T-helper 9 cell (primary cell): ENCODE data around the gene MYOZ3.
A peak's percentile ranks its signal among the peaks of the same experiment; 100 is the strongest.

Experiments used
- DNase-seq: peaks from one replicate; pipeline ENCODE4 v3.0.0-alpha.2; 2020

The MYOZ3 gene

GRCh38 chr5:150644058-150644457 is 17.0 kb upstream of the MYOZ3 start:
- DNase-seq, result no peak

- DNase-seq, result no peak
Measured at GRCh38 chr5:150644514-150644913, 16.5 kb upstream of the MYOZ3 start.

GRCh38 chr5:150645070-150645700 is 15.9 kb upstream of the MYOZ3 start:
- no peak for DNase-seq

GRCh38 chr5:150647275-150648251 is 13.5 kb upstream of the MYOZ3 start:
- no peak for DNase-seq

GRCh38 chr5:150648294-150649107 is 12.6 kb upstream of the MYOZ3 start:
- DNase-seq, result no peak

- no peak for DNase-seq
Measured at GRCh38 chr5:150649108-150650020, 11.7 kb upstream of the MYOZ3 start.

- no peak for DNase-seq
Measured at GRCh38 chr5:150650021-150651006, 10.7 kb upstream of the MYOZ3 start.

- no peak for DNase-seq
Measured at GRCh38 chr5:150651382-150651781, 9.7 kb upstream of the MYOZ3 start.

GRCh38 chr5:150651924-150652671 is 9.0 kb upstream of the MYOZ3 start:
- DNase-seq, result no peak

GRCh38 chr5:150653145-150653761 is 7.8 kb upstream of the MYOZ3 start:
- no peak for DNase-seq

GRCh38 chr5:150653762-150654556 is 7.1 kb upstream of the MYOZ3 start:
- DNase-seq, result no peak

GRCh38 chr5:150655221-150655620 is 5.8 kb upstream of the MYOZ3 start:
- DNase-seq, result no peak

GRCh38 chr5:150656191-150657132 is 4.6 kb upstream of the MYOZ3 start:
- DNase-seq, result peak; percentile 79

GRCh38 chr5:150658121-150658520 is 2.9 kb upstream of the MYOZ3 start:
- DNase-seq, result no peak

- no peak for DNase-seq
Measured at GRCh38 chr5:150658699-150659265, 2.3 kb upstream of the MYOZ3 start.

- DNase-seq, result no peak
Measured at GRCh38 chr5:150659360-150660107, 1.5 kb upstream of the MYOZ3 start.
